Sigmoid colon (tissue), 4 donors: ENCODE measurements around the gene CPVL.

Experiments
- POLR2A ChIP-seq, 2 donors: fragments of 450-650 bp; IDR thresholded peaks; one replicate each; pipeline ENCODE4 v1.6.1; 2016; ENCODE audit warnings: antibody characterized with exemption in 2 of 2, mild to moderate bottlenecking in 2 of 2, moderate library complexity in 2 of 2
- POLR2AphosphoS5 ChIP-seq, 4 donors: sonication (generic); formaldehyde crosslinking; IDR thresholded peaks; one replicate each; pipeline ENCODE4 v1.6.1; 2017; ENCODE audit warnings: antibody characterized with exemption in 4 of 4
- TF ChIP-seq, protein P1 (sequence below), 4 experiments: fragments of 450-650 bp in 3 of 4; fragments of 200-600 bp in 1 of 4; IDR thresholded peaks; one replicate each; pipeline ENCODE4 v1.5.1; 2016 to 2019; ENCODE audit warnings: antibody characterized with exemption in 4 of 4, mild to moderate bottlenecking in 3 of 4, moderate library complexity in 2 of 4

DNA sequence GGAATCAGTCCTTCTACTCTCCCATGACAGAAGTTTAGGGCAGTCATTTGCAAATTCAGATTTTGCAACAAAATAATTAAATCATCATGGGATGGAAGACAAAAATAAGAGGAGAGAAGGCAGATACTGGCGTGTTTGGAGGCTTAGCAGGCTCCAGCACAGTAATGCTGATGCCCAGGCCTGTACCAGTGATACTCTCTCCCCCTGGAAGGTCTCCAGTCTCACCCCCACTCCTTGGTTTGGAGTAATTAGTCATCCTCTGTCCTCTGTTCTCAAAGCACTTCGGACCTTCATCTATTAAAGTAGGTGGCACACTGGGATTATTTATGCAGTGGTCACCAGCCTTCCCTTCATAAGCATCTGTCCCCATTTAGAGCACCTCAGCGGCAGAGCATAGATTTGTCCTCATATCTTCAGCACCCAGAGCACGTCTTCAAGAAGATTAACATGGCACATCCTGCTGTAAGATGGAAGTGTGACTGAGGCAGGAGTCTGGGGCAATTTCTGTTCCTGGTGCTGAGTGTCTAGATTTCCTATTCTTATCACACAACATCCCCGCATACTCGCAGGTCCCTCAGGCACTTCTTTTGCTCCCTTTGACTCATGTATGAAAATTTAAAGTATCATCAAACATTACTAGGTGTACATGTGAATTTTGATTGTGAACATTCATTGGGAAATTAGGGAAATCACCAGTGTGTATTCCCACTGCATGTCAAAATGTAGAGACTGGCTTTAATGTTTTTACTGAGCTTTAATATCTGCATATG is 156.9 kb downstream of the CPVL start:
- TF ChIP-seq POLR2A (IDR thresholded peaks at IDR 0.05) (no peak), POLR2AphosphoS5 (IDR thresholded peaks at IDR 0.05) (no peak)
- TF ChIP-seq, protein P1, sequence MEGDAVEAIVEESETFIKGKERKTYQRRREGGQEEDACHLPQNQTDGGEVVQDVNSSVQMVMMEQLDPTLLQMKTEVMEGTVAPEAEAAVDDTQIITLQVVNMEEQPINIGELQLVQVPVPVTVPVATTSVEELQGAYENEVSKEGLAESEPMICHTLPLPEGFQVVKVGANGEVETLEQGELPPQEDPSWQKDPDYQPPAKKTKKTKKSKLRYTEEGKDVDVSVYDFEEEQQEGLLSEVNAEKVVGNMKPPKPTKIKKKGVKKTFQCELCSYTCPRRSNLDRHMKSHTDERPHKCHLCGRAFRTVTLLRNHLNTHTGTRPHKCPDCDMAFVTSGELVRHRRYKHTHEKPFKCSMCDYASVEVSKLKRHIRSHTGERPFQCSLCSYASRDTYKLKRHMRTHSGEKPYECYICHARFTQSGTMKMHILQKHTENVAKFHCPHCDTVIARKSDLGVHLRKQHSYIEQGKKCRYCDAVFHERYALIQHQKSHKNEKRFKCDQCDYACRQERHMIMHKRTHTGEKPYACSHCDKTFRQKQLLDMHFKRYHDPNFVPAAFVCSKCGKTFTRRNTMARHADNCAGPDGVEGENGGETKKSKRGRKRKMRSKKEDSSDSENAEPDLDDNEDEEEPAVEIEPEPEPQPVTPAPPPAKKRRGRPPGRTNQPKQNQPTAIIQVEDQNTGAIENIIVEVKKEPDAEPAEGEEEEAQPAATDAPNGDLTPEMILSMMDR (IDR thresholded peaks at IDR 0.05), result no peak
